IMR-90 (cell line): Measurements from ENCODE around the gene SLCO3A1. TPM values are rescaled to one million over a fixed set of nuclear protein-coding genes. Genes with fewer than 3 reads are reported as not detected.

Experiments
- ATAC-seq: fragments of 200-7000 bp; cut with Tn5 transposase; 2 replicates; pipeline ENCODE4 v1.9.1; 2020; ENCODE audit warnings: low read depth, mild to moderate bottlenecking, moderate library complexity
- BruUV-seq: library from RNA; stranded (reverse); fragments of 400-500 nt; replicated peaks from 2 replicates; lab custom pipeline; 2021; lab: Mats Ljungman, UMichigan
- CTCF ChIA-PET: fragments of 300-600 bp; formaldehyde crosslinking; extraction: SDS; loops from one replicate; lab custom pipeline; 2021; ENCODE audit warnings: antibody characterized with exemption; lab: Yijun Ruan, JAX
- POLR2A ChIA-PET: fragments of 300-600 bp; sonication (Branson Sonifier 250); formaldehyde crosslinking; loops from one replicate; lab custom pipeline; 2022; ENCODE audit warnings: antibody characterized with exemption; ENCODE audit not compliant: unreplicated experiment; lab: Charles Lee
- DNase-seq: peaks from one replicate; pipeline ENCODE4 v3.0.0; 2013
- H2AFZ ChIP-seq: replicated peaks from 2 replicates; pipeline ENCODE3; 2013; ENCODE audit warnings: low read length, mild to moderate bottlenecking; ENCODE audit not compliant: poor library complexity
- H2AK5ac ChIP-seq: 2 replicates; pipeline ENCODE4 v1.6.1; 2013; ENCODE audit warnings: low read depth, low read length, inconsistent platforms
- H2AK9ac ChIP-seq: replicated peaks from 2 replicates; pipeline ENCODE3; 2013; ENCODE audit warnings: mild to moderate bottlenecking, low read depth, low read length, moderate library complexity; ENCODE audit not compliant: poor library complexity
- H2BK120ac ChIP-seq: 2 replicates; pipeline ENCODE4 v1.6.1; 2013; ENCODE audit warnings: low read depth, low read length, inconsistent platforms
- H2BK15ac ChIP-seq: 3 replicates; pipeline ENCODE4 v1.6.1; 2013; ENCODE audit warnings: low read depth, low read length, inconsistent platforms
- H2BK20ac ChIP-seq: 2 replicates; pipeline ENCODE4 v1.6.1; 2013; ENCODE audit warnings: low read depth, mild to moderate bottlenecking, inconsistent platforms, low read length, moderate library complexity
- H2BK5ac ChIP-seq: 2 replicates; pipeline ENCODE4 v1.6.1; 2013; ENCODE audit warnings: mild to moderate bottlenecking, low read depth, low read length, inconsistent platforms; ENCODE audit not compliant: poor library complexity, severe bottlenecking
- H3K14ac ChIP-seq: replicated peaks from 2 replicates; pipeline ENCODE4 v1.6.1; 2013; ENCODE audit warnings: low read depth, low read length, inconsistent platforms
- H3K18ac ChIP-seq: 2 replicates; pipeline ENCODE4 v1.6.1; 2013; ENCODE audit warnings: low read depth, low read length, control low read depth
- H3K23ac ChIP-seq: 2 replicates; pipeline ENCODE4 v1.6.1; 2013; ENCODE audit warnings: low read depth, low read length, inconsistent platforms
- H3K27ac ChIP-seq: 2 replicates; pipeline ENCODE4 v1.5.1; 2013; ENCODE audit warnings: mild to moderate bottlenecking, control low read depth, low read length; ENCODE audit not compliant: insufficient read depth
- H3K27me3 ChIP-seq: 2 replicates; pipeline ENCODE4 v1.6.1; 2013; ENCODE audit warnings: low read length; ENCODE audit not compliant: control insufficient read depth, insufficient read depth
- H3K36me3 ChIP-seq: 2 replicates; pipeline ENCODE4 v1.6.1; 2013; ENCODE audit warnings: low read length, mixed read lengths; ENCODE audit not compliant: control insufficient read depth, insufficient read depth
- H3K4ac ChIP-seq: 2 replicates; pipeline ENCODE4 v1.6.1; 2013; ENCODE audit warnings: low read depth, low read length, inconsistent platforms
- H3K4me1 ChIP-seq: 2 replicates; pipeline ENCODE4 v1.6.1; 2013; ENCODE audit warnings: low read length, mixed read lengths; ENCODE audit not compliant: control insufficient read depth, insufficient read depth
- H3K4me2 ChIP-seq: 2 replicates; pipeline ENCODE4 v1.6.1; 2013; ENCODE audit warnings: low read depth, mild to moderate bottlenecking, control low read depth, low read length, moderate library complexity
- H3K4me3 ChIP-seq: 2 replicates; pipeline ENCODE4 v1.5.1; 2013; ENCODE audit warnings: low read depth, mild to moderate bottlenecking, control low read depth, low read length, moderate library complexity; ENCODE audit not compliant: insufficient read depth
- H3K56ac ChIP-seq: 2 replicates; pipeline ENCODE4 v1.6.1; 2013; ENCODE audit warnings: low read length, inconsistent platforms; ENCODE audit not compliant: insufficient read depth; ENCODE audit errors: extremely low read depth
- H3K79me1 ChIP-seq, 2 experiments: 2 replicates each; pipeline ENCODE4 v1.6.1; 2013; ENCODE audit warnings: low read length in 2 of 2, inconsistent platforms in 1 of 2, low read depth in 1 of 2
- H3K9ac ChIP-seq: 2 replicates; pipeline ENCODE4 v1.6.1; 2013; ENCODE audit warnings: low read depth, low read length, control low read depth
- H3K9me1 ChIP-seq: 2 replicates; pipeline ENCODE4 v1.6.1; 2013; ENCODE audit warnings: low read length, inconsistent platforms; ENCODE audit not compliant: insufficient read depth
- H3K9me3 ChIP-seq: 2 replicates; pipeline ENCODE4 v1.6.1; 2013; ENCODE audit warnings: low read length; ENCODE audit not compliant: control insufficient read depth, insufficient read depth
- H4K20me1 ChIP-seq: 2 replicates; pipeline ENCODE4 v1.6.1; 2013; ENCODE audit warnings: low read length, inconsistent platforms; ENCODE audit not compliant: insufficient read depth
- H4K5ac ChIP-seq: 2 replicates; pipeline ENCODE4 v1.6.1; 2013; ENCODE audit warnings: mild to moderate bottlenecking, low read depth, low read length, control low read depth
- H4K8ac ChIP-seq, 2 experiments: 2 replicates each; pipeline ENCODE4 v1.6.1; 2013; ENCODE audit warnings: low read depth in 2 of 2, low read length in 2 of 2, control low read depth in 1 of 2, inconsistent platforms in 1 of 2
- H4K91ac ChIP-seq: 2 replicates; pipeline ENCODE4 v1.6.1; 2013; ENCODE audit warnings: low read depth, low read length, inconsistent platforms; ENCODE audit not compliant: insufficient read depth
- BHLHE40 ChIP-seq: fragments of 150-350 bp; IDR thresholded peaks from 2 replicates; pipeline ENCODE4 v1.6.1; 2016; ENCODE audit warnings: mild to moderate bottlenecking, low read depth, low read length
- CEBPB ChIP-seq: IDR thresholded peaks from 2 replicates; pipeline ENCODE4 v1.6.1; 2012; ENCODE audit warnings: low read depth, low read length, improper control_type of control experiment
- CHD1 ChIP-seq: IDR thresholded peaks from 2 replicates; pipeline ENCODE4 v1.6.1; 2012; ENCODE audit warnings: low read depth, low read length, improper control_type of control experiment
- CTCF ChIP-seq: conservative IDR thresholded peaks from 2 replicates; pipeline ENCODE4 v1.5.1; 2012; ENCODE audit warnings: mild to moderate bottlenecking, low read depth, low read length, improper control_type of control experiment
- ELK1 ChIP-seq: fragments of 150-350 bp; IDR thresholded peaks from 2 replicates; pipeline ENCODE4 v1.6.1; 2016; ENCODE audit warnings: low read depth, mild to moderate bottlenecking, low read length, moderate library complexity, borderline replicate concordance
- FOS ChIP-seq: fragments of 150-350 bp; IDR thresholded peaks from 2 replicates; pipeline ENCODE4 v1.6.1; 2016; ENCODE audit warnings: low read depth, low read length
- MAFK ChIP-seq: IDR thresholded peaks from 2 replicates; pipeline ENCODE4 v1.6.1; 2012; ENCODE audit warnings: low read depth, low read length, improper control_type of control experiment
- MAZ ChIP-seq: IDR thresholded peaks from 2 replicates; pipeline ENCODE4 v1.6.1; 2012; ENCODE audit warnings: low read depth, mild to moderate bottlenecking, low read length, improper control_type of control experiment, moderate library complexity, borderline replicate concordance
- MXI1 ChIP-seq: IDR thresholded peaks from 2 replicates; pipeline ENCODE4 v1.6.1; 2012; ENCODE audit warnings: low read depth, mild to moderate bottlenecking, low read length, moderate library complexity, borderline replicate concordance
- NFE2L2 ChIP-seq: fragments of 150-350 bp; IDR thresholded peaks from 2 replicates; pipeline ENCODE4 v1.6.1; 2016; ENCODE audit warnings: low read depth, mild to moderate bottlenecking, low read length
- POLR2A ChIP-seq: IDR thresholded peaks from 2 replicates; pipeline ENCODE4 v1.6.1; 2012; ENCODE audit warnings: mild to moderate bottlenecking, low read depth, low read length
- RAD21 ChIP-seq: IDR thresholded peaks from 2 replicates; pipeline ENCODE4 v1.6.1; 2012; ENCODE audit warnings: low read length, improper control_type of control experiment
- RCOR1 ChIP-seq: IDR thresholded peaks from 2 replicates; pipeline ENCODE4 v1.6.1; 2012; ENCODE audit warnings: mild to moderate bottlenecking, low read length, improper control_type of control experiment; ENCODE audit not compliant: insufficient replicate concordance
- RFX5 ChIP-seq: IDR thresholded peaks from 2 replicates; pipeline ENCODE4 v1.8.0; 2012; ENCODE audit warnings: low read depth, mild to moderate bottlenecking, low read length, moderate library complexity
- SMC3 ChIP-seq: fragments of 150-350 bp; IDR thresholded peaks from 2 replicates; pipeline ENCODE4 v1.6.1; 2016; ENCODE audit warnings: low read depth, mild to moderate bottlenecking, antibody characterized with exemption, low read length, moderate library complexity
- USF2 ChIP-seq: fragments of 150-350 bp; IDR thresholded peaks from 2 replicates; pipeline ENCODE4 v1.6.1; 2017; ENCODE audit warnings: mild to moderate bottlenecking, antibody characterized with exemption, low read length, low read depth
- WGBS, 2 experiments: methylation state at CpG; one replicate each; pipeline versions ENCODE4 v1.1.5 to v1.1.7; 2013; ENCODE audit warnings: missing lambda C conversion rate in 2 of 2; ENCODE audit not compliant: insufficient read length in 1 of 2; ENCODE audit errors: extremely low coverage in 2 of 2; 5-methylcytosine and 5-hydroxymethylcytosine counted together
- dilution Hi-C: fragments of 300-500 bp; cut with HindIII; formaldehyde crosslinking; loops from one replicate; pipeline ENCODE4 v1.14.3; 2018; ENCODE audit warnings: low sequenced_read_pairs; ENCODE audit not compliant: unreplicated experiment
- in situ Hi-C: fragments of 300-500 bp; cut with MboI; formaldehyde crosslinking; loops from 3 replicates; pipeline ENCODE4 v1.14.3; 2019; ENCODE audit warnings: low sequenced_read_pairs, inconsistent platforms, mixed read lengths
- intact Hi-C: fragments of 100-400 bp; cut with micrococcal nuclease; formaldehyde crosslinking; loops from 2 replicates; pipeline ENCODE4 v1.10.0; 2022
- polyA plus RNA-seq, 3 experiments: library from polyadenylated mRNA; depleted of rRNA; stranded (reverse); fragments of >200 nt; gene quantifications; 2 replicates each; pipeline ENCODE4 v1.2.3, GENCODE V29; 2012; ENCODE audit warnings: low replicate concordance in 1 of 3
- total RNA-seq: library from RNA; depleted of rRNA; stranded (reverse); fragments of >200 nt; gene quantifications from 2 replicates; pipeline ENCODE4 v1.2.3, GENCODE V29; 2012

The SLCO3A1 gene
- total and polyA plus RNA-seq, 2 of the 4 experiments (the other 2 are of a cell fraction), result 4.7 to 8.1 TPM

GRCh38 chr15:91945385-91945784 is 91.9 kb downstream of the SLCO3A1 start:
- Histone ChIP-seq H3K9ac (no peak overlapping the region), H3K4me3 (no peak overlapping the region), H3K4me2 (no peak overlapping the region), H2BK5ac (no peak overlapping the region), H3K9me1 (peaks cover 3% of the 10 kb centered on the region; the same call in 1 of the 2 replicates), H2BK120ac (no peak overlapping the region), H3K56ac (no peak overlapping the region), H3K79me1 (peaks cover 0 to 23% of the 10 kb centered on the region in 2 experiments; a peak in 1 of 4 replicates), H2BK15ac (no peak overlapping the region), H4K8ac (no peak overlapping the region), H3K36me3 (no peaks in the 10 kb centered on the region), H2AK5ac (no peak overlapping the region), H3K27me3 (no peaks in the 10 kb centered on the region), H3K27ac (no peak overlapping the region), H3K4ac (no peak overlapping the region), H3K4me1 (peaks cover 14% of the 10 kb centered on the region; the same call in 1 of the 2 replicates), H4K5ac (no peak overlapping the region), H4K20me1 (no peaks in the 10 kb centered on the region), H2BK20ac (no peak overlapping the region), H3K18ac (no peak overlapping the region), H2AFZ (no peak overlapping the region), H3K23ac (no peak overlapping the region), H3K9me3 (no peaks in the 10 kb centered on the region), H3K14ac (no peak overlapping the region), H4K91ac (no peak overlapping the region), H2AK9ac (no peak overlapping the region)
- dilution Hi-C loops (no loop called here), intact Hi-C loops (loop anchor here (10.0 kb wide), 2 partner anchors 129 to 641 kb away; no protein-coding TSS in a partner anchor), in situ Hi-C loops (no loop called here)
- 61% methylated on average over 3 of the region's 6 CpGs; no CpG with 5 or more reads in 1 of the 2 experiments for WGBS, 2 experiments
- ATAC-seq (no peak), DNase-seq (no peak)
- BruUV-seq, result no TSS peak
- POLR2A ChIA-PET, result no interaction called here
- CTCF ChIA-PET, result no interaction called here
- TF ChIP-seq USF2, result no peak
- TF ChIP-seq SMC3, result no peak
- TF ChIP-seq RAD21, result no peak
- TF ChIP-seq CHD1, result no peak
- no peak for TF ChIP-seq MAZ
- no peak for TF ChIP-seq CEBPB
- no peak for TF ChIP-seq CTCF
- no peak for TF ChIP-seq RCOR1
- no peak for TF ChIP-seq ELK1
- TF ChIP-seq POLR2A, result no peak
- TF ChIP-seq BHLHE40, result no peak
- no peak for TF ChIP-seq MXI1
- no peak for TF ChIP-seq MAFK
- TF ChIP-seq FOS, result no peak
- no peak for TF ChIP-seq NFE2L2
- no peak for TF ChIP-seq RFX5
